Skin epidermis (tissue), 12 donors: Measurements from ENCODE around the gene TMEM39A.

Experiments
- H3K27ac ChIP-seq, 21 experiments: fragments of 200-600 bp; sonication (generic) in 11 of 21; one replicate each; pipeline ENCODE4 v1.5.0; 2020; ENCODE audit warnings: mild to moderate bottlenecking in 3 of 21, inconsistent platforms in 2 of 21, moderate library complexity in 2 of 21
- H3K4me3 ChIP-seq, 7 experiments: fragments of 200-600 bp; sonication (generic) in 2 of 7; one replicate each; pipeline ENCODE4 v1.5.0; 2020; ENCODE audit warnings: inconsistent platforms in 2 of 7, mild to moderate bottlenecking in 2 of 7, moderate library complexity in 1 of 7

Gene TMEM39A

DNA sequence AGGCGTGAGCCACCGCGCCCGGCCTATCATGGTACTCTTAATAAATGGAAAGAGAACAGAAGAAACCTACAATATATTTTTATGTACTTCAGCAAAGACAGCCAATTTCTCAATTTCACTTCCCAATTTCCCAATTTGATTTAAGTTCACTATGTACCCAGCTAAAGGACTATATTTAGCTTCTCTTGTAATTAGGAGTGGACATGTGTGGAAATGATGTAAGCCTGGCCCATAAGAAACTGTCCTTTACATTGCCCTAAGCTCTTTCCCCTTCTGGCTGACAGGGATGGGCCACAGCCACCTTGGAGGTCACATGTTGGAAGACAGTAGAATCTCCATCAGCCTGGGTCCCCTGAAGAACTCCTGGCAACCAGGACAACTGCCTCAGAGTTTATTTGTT is 6.2 kb downstream of the TMEM39A start:
- Histone ChIP-seq H3K27ac (no peak overlapping the region), H3K4me3 (no peak overlapping the region)

DNA sequence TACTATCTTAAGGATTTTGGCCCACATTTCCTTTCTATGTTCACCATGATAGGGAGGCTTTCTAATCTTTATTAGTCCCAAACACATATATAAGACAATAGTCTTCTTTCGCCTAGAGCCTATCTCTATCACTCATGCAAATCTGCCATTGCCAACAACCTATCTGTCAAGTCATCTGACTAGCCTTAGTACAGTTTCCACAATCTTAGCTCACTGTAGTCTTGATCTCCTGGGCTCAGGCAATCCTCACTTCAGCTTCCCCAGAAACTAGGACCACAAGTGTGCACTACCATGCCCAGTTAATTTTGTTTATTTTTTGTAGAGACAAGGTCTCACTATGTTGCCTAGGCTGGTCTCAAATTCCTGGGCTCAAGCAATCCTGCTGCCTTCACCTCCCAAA is 6.9 kb downstream of the TMEM39A start:
- H3K27ac ChIP-seq, result peak overlapping the region in 1 of 21 experiments; percentile 14
- H3K4me3 ChIP-seq, result no peak overlapping the region

- H3K27ac ChIP-seq, result no peak overlapping the region
- H3K4me3 ChIP-seq, result no peak overlapping the region
Observed at GRCh38 chr3:119453822-119454221, 9.6 kb downstream of the TMEM39A start.

DNA sequence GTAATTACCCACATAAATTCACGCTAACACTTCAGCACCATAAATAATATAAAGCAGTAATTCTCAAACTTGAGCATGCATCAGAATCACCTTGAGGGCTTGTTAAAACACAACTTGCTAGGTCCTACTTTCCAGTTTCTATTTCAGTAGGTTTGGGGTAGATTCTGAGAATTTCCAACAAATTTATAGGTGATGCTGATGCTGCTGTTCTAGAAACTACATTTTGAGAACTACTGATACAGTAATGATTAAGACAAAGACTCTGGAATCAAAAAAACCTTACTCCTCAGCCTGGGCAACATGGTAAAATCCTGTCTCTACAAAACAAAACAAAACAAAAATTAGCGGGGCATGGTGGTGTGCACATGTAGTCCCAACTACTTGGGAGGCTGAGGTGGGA is 18.8 kb downstream of the TMEM39A start:
- Histone ChIP-seq H3K27ac (no peak overlapping the region), H3K4me3 (no peak overlapping the region)

DNA sequence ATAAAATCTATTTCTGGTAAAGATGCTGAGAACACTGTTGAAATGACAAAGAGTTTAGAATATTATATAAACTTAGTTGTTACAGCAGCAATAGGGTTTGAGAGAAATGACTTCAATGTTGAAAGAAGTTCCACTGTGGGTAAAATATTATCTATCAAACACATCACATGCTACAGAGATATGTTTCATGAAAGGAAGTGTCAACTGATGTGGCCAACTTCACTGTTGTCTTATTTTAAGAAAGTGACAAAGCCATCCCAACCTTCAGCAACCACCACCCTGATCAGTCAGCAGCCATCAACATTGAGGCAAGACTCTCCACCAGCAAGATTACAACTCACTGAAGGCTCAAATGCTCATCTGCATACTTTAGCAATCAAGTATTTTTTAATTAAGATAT is 20.2 kb downstream of the TMEM39A start:
- no peak overlapping the region for H3K4me3 ChIP-seq
- H3K27ac ChIP-seq, result no peak overlapping the region

DNA sequence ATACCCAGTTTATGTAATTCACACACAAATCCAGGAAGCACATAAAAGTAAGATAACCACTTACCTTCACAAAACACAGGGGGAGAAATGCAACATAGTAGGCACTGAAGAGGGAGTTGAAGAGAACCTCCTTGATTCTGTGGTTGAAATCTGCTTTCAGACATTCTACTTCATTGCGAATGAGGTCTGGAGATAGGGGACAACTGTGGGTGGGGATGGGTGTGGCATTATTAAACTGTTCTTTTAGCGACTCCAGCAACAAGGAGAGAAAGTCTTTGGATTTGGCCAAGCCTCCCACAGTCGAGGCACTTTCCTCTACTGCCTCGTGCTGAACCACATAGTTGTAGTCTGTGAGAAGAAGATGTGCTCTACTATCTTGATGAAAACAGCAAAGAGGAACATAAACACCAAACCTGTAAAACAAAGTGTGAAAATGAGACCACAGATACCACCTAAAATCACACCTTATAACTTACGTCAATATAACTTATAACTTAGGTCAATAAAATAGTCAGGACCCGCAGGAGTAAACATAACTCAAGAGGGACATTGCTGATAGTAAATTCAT is 25.6 kb downstream of the TMEM39A start:
- H3K4me3 ChIP-seq, result no peak overlapping the region
- no peak overlapping the region for H3K27ac ChIP-seq

DNA sequence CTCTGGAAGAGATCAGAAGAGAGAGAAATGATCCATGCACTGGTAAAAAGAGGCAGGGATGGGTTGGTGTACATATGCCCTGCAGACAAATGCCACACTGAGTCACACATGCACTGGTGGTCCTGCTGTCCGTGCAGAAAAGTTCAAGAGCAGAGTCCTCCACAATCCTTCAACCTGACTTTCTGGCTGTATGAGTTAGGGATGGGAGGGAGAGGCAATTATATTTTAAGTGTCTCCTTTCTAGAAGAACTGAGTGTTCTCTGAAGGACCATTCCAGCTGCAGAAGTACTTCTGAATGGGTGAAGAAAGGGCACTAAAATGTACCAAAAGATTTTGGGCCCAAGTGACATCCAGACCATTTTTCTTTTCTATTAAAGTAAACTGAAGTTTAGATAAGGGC is 26.4 kb downstream of the TMEM39A start:
- Histone ChIP-seq H3K4me3 (no peak overlapping the region), H3K27ac (no peak overlapping the region)

GRCh38 chr3:119434703-119435102 is 28.7 kb downstream of the TMEM39A start:
- Histone ChIP-seq H3K4me3 (no peak overlapping the region), H3K27ac (no peak overlapping the region)

- no peak overlapping the region for H3K27ac ChIP-seq
- H3K4me3 ChIP-seq, result no peak overlapping the region
Observed at GRCh38 chr3:119433613-119434325, 29.6 kb downstream of the TMEM39A start.

DNA sequence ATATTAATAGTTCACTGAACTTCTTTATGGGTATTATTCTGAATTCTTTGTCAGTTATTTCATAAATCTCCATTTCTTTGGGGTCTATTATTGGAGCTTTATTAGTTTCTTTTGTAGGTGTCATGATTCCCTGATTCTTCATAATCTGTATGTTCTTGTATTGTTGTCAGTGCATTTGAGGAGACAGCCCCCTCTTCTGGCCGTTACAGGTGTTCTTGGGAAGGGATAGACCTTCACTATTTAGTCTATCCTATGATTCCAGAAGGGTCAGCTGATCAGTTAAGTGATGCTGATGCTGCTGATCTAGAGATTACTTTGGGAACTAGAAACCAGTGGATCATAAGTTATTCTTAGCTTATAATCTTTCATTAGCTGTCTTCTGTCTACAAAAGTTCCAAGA is 34.9 kb downstream of the TMEM39A start:
- Histone ChIP-seq H3K27ac (no peak overlapping the region), H3K4me3 (no peak overlapping the region)

GRCh38 chr3:119427669-119428068 is 35.7 kb downstream of the TMEM39A start:
- Histone ChIP-seq H3K27ac (no peak overlapping the region), H3K4me3 (no peak overlapping the region)

GRCh38 chr3:119420196-119420595 is 43.2 kb downstream of the TMEM39A start:
- Histone ChIP-seq H3K27ac (no peak overlapping the region), H3K4me3 (no peak overlapping the region)

DNA sequence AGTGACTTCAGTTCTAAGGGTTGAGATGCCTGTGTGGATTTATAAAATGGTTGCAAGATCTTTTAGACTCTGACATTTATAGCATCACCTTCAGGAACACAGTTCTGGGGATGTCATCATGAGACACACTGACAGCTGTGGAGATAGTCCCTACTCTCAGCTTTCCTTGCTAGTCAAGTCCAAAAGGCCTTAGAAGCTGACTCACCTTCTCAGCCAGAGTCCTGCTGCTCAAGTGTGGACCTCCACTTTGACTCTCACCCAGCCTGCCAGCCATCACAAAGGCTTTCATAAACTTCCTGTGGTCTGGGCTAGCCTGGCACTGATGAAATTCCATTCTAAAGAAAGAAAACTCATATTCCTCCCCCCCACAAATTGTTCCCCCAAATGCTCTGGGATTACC is 44.8 kb downstream of the TMEM39A start:
- H3K27ac ChIP-seq, result no peak overlapping the region
- H3K4me3 ChIP-seq, result no peak overlapping the region

GRCh38 chr3:119417771-119418512 is 45.5 kb downstream of the TMEM39A start:
- Histone ChIP-seq H3K27ac (no peak overlapping the region), H3K4me3 (no peak overlapping the region)

- H3K4me3 ChIP-seq, result no peak overlapping the region
- H3K27ac ChIP-seq, result no peak overlapping the region
Observed at GRCh38 chr3:119416873-119417272, 46.5 kb downstream of the TMEM39A start.

GRCh38 chr3:119413603-119414280 is 49.7 kb downstream of the TMEM39A start:
- Histone ChIP-seq H3K27ac (no peak overlapping the region), H3K4me3 (no peak overlapping the region)

- H3K4me3 ChIP-seq, result no peak overlapping the region
Observed at GRCh38 chr3:119409844-119410243, 53.6 kb downstream of the TMEM39A start.

GRCh38 chr3:119408243-119408950 is 55.0 kb downstream of the TMEM39A start:
- H3K27ac ChIP-seq, result no peak overlapping the region
- H3K4me3 ChIP-seq, result no peak overlapping the region

More at GRCh38 chr3:119409844-119410243, 53.6 kb downstream of the TMEM39A start:
- no peak overlapping the region for H3K27ac ChIP-seq

DNA sequence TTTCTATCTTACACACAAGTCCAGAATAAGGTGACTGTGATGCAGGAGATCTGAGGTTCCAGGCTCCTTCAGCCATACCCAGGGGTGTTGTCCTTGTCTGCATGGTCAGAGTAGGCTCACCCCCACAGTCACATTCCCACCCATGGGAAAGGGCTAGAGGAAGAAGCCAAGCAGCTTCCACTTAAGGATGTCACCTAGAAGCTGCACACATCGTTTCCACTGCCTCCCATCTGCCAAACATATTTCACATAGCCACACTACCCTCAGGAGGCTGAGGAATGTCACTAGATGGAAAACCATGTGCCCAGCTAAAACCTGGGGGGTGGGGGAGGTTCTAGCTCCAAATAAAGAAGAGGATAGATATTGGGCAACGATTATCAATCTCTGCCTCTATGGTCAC is 58.1 kb downstream of the TMEM39A start:
- Histone ChIP-seq H3K27ac (no peak overlapping the region), H3K4me3 (no peak overlapping the region)

- H3K27ac ChIP-seq, result no peak overlapping the region
- H3K4me3 ChIP-seq, result no peak overlapping the region
Observed at GRCh38 chr3:119403201-119403600, 60.2 kb downstream of the TMEM39A start.
